ACHN (cell line): ENCODE measurements around the gene AKAP6.
"Not testable (repeated sequence)": the region's sequence is repeated elsewhere in the genome, so short reads cannot be mapped to it uniquely, and the experiment has no call there.

Experiments
- DNase-seq: peaks from one replicate; pipeline ENCODE4 v3.0.0-alpha.2; 2015
- in situ Hi-C: cut with HindIII; loops from 2 replicates; pipeline ENCODE4 v1.10.0; 2017; ENCODE audit warnings: low sequenced_read_pairs, low pct_ligation_motif_present, low pct_unique_long_range_greater_than_20kb

The AKAP6 gene

GRCh38 chr14:32763673-32764072, 434.6 kb downstream of the AKAP6 start:
- in situ Hi-C loops: no loop called here
- no peak for DNase-seq

GRCh38 chr14:32764131-32764530, 435.0 kb downstream of the AKAP6 start:
- in situ Hi-C loops: no loop called here
- DNase-seq: no peak

GRCh38 chr14:32770422-32770821, 441.3 kb downstream of the AKAP6 start:
- DNase-seq: no peak
- in situ Hi-C loops: no loop called here

- in situ Hi-C loops: no loop called here
- DNase-seq: no peak
Measured at GRCh38 chr14:32774214-32774613, 445.1 kb downstream of the AKAP6 start.

GRCh38 chr14:32779840-32780239, 450.7 kb downstream of the AKAP6 start:
- in situ Hi-C loops: no loop called here

GRCh38 chr14:32784405-32784804, 455.3 kb downstream of the AKAP6 start:
- in situ Hi-C loops: no loop called here
- DNase-seq: no peak

More at GRCh38 chr14:32779840-32780239, 450.7 kb downstream of the AKAP6 start:
- DNase-seq: no peak

GRCh38 chr14:32785585-32785984, 456.5 kb downstream of the AKAP6 start:
- in situ Hi-C loops: no loop called here

GRCh38 chr14:32786886-32787285, 457.8 kb downstream of the AKAP6 start:
- in situ Hi-C loops: no loop called here
- DNase-seq: no peak

More at GRCh38 chr14:32785585-32785984, 456.5 kb downstream of the AKAP6 start:
- no peak for DNase-seq

- DNase-seq, in situ Hi-C loops: not testable (repeated sequence)
Measured at GRCh38 chr14:32793033-32793432, 463.9 kb downstream of the AKAP6 start.

- no peak for DNase-seq
- in situ Hi-C loops: no loop called here
Measured at GRCh38 chr14:32800320-32800719, 471.2 kb downstream of the AKAP6 start.

DNA sequence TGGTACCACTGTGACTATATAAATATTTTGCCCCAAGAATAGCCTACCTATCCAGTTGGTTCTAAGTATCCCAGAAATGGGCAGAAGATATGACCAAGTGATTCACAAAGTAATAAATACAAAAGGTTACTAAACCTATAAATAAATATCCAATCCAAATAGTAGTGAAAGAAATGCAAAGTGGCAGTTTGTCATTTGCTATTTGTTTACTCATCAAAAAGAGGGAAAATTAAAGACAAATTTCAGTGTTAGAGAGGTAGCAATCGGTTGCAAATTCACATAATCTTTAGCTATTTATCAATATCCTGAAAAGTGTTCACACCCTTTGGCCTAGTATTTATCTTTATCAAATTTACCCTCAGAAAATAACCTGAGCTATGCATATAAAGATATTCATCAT, 473.2 kb downstream of the AKAP6 start:
- in situ Hi-C loops: no loop called here
- DNase-seq: no peak

DNA sequence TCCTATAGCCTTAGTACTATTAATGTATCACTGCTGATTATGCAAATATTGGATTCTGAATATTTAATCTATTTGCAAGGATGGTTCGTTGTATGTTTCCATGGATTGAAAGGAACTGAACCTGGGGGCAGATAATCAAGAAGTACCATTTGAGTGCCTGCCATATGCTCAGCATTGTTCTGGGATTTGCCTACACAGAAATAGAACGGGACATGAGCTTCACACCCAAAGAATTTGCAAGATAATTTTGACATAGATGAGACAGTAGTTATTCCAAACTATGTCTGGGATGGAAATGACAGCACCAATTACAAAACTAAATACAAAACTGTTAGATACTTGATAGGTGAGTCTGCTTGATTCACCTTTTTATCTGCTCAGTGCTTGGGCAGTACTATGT, 476.9 kb downstream of the AKAP6 start:
- no peak for DNase-seq
- in situ Hi-C loops: no loop called here

DNA sequence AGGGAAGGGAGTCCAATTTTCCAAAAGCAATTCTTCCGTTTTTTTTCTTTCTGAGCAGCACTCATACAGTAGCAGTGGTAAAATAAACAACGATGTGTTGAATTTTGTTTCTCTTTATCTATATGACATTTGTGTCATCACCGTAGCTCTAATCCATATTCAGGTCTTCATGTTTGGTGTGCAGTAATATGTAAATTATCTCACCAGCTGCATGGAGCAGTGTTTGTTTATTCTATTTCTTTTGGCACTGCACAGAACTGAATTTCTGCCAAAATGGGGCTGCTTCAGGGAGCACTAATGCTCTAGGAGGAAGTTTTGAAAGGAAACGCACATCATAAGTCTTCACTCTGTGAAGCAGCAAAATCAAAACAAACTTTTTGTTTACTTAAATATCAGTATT, 479.5 kb downstream of the AKAP6 start:
- no peak for DNase-seq
- in situ Hi-C loops: no loop called here

DNA sequence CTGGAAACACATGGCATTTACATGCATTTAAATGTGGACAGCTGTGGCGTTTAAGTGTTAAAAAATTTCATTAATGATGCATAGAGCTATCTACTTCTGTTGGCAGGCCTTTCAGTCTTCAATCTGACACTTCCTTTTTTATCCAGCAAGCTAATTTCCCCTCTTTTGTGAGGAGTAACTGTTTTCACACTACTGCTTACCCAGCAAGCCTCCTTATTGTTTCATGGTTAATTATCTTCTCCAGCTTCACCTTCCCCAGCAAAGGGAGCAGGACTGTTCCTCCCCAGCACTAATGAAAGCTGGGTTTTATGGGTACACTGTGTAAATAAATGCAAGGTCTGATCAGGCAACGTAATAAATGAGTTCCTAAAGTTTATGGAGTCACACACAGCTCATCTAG, 480.2 kb downstream of the AKAP6 start:
- no peak for DNase-seq
- in situ Hi-C loops: no loop called here

- DNase-seq: no peak
- in situ Hi-C loops: no loop called here
Measured at GRCh38 chr14:32813401-32813800, 484.3 kb downstream of the AKAP6 start.

GRCh38 chr14:32814721-32815120, 485.6 kb downstream of the AKAP6 start:
- in situ Hi-C loops: no loop called here
- DNase-seq: no peak

DNA sequence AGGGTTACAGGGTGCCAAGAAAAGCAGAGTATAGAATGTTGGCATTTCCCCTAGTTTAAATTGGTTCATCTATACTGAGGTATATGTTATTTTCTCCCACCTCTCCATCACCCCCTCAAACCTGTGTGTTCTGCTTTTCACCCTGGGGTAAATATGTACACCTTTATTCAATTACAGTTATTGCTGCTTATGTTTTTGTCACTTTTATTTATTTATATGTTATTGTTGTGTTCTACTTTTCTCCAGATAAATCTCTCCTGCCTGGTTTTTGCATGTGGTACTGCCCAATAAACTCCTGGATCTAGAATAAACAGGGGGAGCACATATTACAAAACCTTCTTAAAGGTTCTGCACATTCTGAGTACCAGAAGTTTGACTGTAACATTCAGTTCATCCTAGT, 487.5 kb downstream of the AKAP6 start:
- no peak for DNase-seq
- in situ Hi-C loops: no loop called here

DNA sequence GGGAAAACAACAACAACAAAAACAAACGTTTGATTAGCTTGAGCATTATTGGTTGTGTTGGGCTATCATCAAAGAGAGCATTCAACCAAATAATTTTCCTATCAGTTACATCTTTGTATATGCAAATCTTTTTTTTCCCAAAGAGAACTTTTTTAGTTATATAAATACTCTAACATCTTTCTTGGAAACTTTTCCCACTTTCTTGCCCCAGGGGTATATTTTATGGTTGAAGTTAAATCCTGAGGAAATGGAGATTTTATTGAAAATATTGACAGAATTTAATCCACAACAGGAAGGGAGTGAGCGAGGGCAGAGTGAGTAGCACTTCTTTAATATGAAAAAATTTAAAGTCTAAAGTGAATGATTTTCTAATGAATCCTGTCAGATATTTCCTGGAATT, 488.7 kb downstream of the AKAP6 start:
- in situ Hi-C loops: no loop called here

GRCh38 chr14:32818581-32818980, 489.5 kb downstream of the AKAP6 start:
- no peak for DNase-seq
- in situ Hi-C loops: no loop called here

More for the DNA sequence above, 488.7 kb downstream of the AKAP6 start:
- DNase-seq: no peak

- in situ Hi-C loops: no loop called here
- DNase-seq: no peak
Measured at GRCh38 chr14:32820181-32820580, 491.1 kb downstream of the AKAP6 start.

DNA sequence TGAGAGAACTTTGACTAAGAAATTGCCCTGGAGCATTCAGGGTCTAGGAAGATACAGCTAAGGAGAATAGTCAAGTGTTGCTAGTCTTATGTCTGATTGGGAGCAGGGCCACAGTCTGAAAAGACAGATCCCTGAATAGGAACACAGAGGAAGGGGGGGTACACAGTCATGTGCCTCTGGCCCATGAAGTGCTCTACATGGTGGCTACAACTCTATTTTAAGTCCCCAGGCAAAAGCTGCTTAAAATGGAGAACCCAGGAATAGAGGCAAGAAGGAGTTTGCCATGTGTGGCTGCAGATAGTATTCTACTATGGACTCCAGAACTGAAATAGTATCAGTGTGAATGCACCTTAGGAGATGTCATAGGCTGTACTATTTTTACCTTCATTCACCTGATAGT, 491.6 kb downstream of the AKAP6 start:
- in situ Hi-C loops: no loop called here
- no peak for DNase-seq
